ENCODE data around the gene GPR84.

The GPR84 gene

GRCh38 chr12:54321363-54321762 is 42.9 kb downstream of the GPR84 start:
- DNase-seq, result no peak
